HG02981 (cell line): Measurements from ENCODE around the gene IRS2.
"Not testable (repeated sequence)": the region's sequence is repeated elsewhere in the genome, so short reads cannot be mapped to it uniquely, and the experiment has no call there.

Experiments used
- ATAC-seq: cut with Tn5 transposase; IDR thresholded peaks from one replicate; pipeline ENCODE4 v1.9.1; 2021; ENCODE audit warnings: mild to moderate bottlenecking, moderate library complexity; ENCODE audit not compliant: unreplicated experiment

The IRS2 gene

GRCh38 chr13:109786457-109787134, at the start of gene IRS2:
Gene IRS2, minus strand, starts transcription at chr13:109786583. Its CDS starts 530 bp downstream, at chr13:109786053.
- peak; percentile 94 for ATAC-seq

DNA sequence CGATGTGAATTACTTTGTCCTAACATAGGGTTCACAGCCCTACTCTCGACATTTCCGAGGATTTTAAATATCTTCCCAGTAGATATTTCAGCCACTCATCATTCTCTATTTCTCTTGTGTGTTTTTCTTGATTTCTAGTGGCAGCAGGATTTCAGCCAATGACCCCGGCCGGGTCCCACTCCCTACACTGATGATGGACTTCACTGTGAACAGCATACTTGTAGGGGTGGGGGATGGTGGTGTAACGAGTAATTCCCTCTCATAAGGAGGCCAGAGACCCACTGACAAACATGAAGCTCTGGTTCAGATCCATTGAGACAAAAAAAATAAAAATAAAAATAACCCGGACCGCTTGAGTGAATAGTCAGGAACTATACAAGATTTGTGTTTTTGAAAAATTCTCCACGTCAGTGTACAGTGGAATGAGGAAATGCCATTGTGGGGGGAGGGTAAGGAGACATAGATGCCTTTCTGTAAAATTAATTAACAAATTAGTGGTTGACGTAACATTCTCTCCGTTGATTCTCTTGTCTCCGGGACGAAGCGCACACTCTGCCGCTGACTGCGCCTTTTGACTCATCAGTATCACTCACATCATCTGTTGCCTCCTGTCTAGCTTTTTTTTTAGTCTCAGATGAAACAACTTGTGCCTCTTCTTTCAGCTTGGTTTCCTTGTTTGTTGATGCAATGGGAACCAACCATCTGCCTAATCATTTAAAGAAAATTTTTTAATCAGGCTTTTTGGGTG, 48.8 kb upstream of the IRS2 start:
- ATAC-seq, result no peak

GRCh38 chr13:109833940-109834339, 47.6 kb upstream of the IRS2 start:
- no peak for ATAC-seq

GRCh38 chr13:109833071-109833470, 46.7 kb upstream of the IRS2 start:
- no peak for ATAC-seq

GRCh38 chr13:109828591-109829316, 42.4 kb upstream of the IRS2 start:
- not testable (repeated sequence) for ATAC-seq

DNA sequence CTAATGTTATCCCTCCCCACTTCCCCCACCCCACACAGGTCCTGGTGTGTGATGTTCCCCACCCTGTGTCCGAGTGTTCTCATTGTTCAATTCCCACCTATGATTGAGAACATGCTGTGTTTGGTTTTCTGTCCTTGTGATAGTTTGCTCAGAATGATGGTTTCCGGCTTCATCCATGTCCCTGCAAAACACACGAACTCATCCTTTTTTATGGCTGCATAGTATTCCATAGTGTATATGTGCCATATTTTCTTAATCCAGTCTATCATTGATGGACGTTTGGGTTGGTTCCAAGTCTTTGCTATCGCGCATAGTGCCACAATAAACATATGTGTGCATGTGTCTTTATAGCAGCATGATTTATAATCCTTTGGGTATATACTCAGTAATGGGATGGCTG, 36.8 kb upstream of the IRS2 start:
- ATAC-seq, result not testable (repeated sequence)

DNA sequence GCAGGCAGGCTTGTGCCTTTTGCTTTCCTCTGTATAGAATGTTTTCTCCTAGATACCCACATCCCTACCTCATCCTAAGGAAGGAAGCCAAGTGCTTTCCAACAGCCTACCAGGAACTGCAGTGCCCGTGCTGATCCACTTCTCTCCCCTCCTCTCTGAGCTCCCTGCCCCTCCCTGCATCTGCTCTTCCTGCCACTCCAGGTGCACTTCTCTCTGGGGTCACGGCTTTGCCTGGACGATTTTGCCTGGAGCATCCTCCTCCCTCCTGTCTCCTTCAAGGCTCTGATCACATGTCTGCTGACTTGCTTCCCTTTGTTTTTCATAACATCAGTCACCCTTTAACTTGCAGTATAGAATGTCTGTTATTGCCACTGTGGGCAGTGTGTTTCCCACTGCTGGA, 34.7 kb upstream of the IRS2 start:
- no peak for ATAC-seq

DNA sequence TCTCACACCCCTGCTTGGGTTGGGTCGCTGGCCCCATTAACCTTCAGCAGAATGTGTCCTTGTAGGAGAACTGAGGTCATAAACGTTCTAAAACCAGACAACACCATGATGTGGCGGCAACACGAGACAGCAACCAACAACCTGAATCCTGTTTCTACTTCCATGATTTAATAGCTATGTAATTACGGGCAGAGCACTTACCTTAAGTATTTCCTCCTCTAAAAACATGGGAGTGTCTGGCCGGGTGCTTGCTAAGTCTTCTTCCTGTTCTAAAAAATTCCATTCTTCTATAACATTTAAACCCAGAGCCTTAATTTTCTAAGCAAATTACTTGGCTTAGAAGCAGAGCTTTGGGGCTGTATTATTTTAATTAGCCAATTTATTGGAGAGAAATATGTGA, 33.5 kb upstream of the IRS2 start:
- no peak for ATAC-seq

DNA sequence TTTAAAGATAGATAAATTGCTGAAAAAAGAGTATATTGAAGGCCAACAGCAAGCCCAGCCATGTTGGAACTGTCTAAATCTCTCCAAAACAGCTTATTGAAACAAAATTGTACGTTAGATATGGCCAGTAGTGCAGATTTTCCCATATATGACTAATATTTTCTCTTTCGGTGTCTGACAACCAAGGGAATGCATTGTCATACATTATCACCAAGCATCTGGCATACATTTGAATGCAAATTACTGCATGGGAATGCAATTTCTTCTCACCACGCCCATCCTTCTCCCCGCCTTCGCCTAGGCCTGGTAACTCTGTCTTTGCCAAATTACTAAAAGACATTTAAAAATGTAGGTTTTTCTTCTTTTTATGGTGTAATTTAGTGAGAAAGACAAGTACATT, 32.5 kb upstream of the IRS2 start:
- no peak for ATAC-seq

DNA sequence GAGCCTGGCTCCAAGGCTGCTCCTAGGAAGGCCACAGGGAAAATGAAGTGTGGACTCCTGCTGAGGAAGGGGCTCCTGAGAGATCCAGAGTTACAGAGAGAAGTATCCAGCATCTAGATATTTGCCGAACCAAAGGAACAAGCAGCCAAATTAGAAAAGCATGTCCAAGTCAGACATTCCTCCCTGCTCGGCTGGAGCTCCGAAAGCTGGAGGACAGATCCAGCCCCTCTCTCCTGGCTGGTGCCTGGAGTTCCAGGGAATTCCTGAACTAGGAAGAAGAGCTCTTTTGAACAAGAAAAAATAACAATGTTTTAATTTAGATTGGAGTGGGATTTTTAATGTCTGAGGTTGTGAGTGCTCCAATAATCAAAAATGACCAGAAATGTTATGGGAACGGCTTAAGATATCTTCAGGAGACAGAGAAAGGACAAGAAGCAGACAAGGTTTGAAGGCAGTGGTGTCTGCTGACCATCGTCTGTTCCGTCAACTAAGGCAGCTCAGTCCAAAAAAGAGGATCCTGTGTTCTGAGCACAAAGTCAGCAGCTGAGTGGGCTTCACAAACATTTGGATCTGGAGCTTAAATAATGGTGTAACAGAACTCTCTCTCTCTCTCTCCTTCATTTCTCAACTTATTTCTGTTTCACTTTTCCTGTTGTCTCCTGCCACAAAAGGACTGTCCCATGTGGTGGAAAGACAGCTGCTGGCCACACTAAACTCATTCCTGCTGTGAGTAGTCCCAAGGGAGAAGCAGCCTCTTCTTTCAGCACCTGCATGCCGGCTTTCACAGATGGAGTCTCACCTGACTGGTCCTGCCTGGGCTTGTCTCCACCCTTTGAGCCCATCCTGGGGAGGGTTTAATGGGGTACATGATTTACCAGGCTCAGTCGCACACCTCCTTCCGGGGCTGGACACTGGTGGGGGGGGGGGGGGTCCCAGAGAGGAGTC, 31.5 kb upstream of the IRS2 start:
- no peak for ATAC-seq

GRCh38 chr13:109816808-109817203, 30.4 kb upstream of the IRS2 start:
- no peak for ATAC-seq

DNA sequence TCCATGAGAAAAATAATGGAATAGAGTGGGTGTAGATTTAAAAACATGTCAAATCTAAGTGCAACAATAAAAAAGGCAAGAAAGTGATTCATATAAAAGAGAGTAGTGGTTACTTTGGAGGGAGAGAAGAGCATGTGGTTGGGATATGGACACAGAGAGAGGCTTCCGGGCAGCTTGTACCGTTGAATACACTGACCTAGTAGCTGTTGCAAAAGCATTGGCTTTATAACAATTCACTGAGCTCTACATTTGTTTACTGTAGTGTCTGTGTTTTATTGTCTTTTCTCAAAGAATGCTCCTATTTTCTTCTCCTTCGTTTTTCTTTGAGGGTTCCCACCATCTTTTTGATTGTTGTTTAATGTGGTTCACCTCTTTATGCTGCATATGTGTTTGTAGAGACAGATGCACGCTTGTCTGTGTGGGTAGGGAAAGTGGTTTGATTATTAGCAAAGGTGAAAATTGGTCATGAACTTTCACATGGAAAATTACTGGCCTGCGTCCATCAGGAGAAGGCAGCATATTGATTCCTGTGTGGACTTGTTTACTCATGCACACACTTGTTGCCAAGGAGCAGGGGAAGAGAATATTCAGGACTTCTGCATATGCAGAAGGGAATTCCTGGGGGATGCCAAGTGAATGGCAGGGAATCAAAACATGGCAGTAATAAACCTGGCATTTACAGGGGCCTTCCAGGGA, 29.9 kb upstream of the IRS2 start:
- ATAC-seq, result no peak

DNA sequence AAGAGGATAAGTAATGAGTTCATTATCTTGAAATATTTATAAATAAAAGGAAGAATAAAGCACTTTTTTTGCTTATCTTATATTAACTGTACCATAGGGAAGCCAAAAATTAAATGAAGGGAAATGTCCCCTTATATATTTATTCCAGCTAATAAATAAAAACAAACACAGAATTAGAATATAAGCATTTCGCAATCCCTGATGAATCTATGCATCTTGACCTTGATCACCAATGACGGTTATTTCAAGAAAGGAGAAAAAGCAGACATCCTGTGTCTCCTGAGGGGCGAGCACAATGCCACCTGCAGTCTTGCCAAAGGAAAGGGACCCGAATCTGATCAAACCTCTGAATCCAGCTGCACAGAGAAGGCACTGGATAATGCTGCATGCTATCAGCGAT, 29.3 kb upstream of the IRS2 start:
- ATAC-seq, result no peak

DNA sequence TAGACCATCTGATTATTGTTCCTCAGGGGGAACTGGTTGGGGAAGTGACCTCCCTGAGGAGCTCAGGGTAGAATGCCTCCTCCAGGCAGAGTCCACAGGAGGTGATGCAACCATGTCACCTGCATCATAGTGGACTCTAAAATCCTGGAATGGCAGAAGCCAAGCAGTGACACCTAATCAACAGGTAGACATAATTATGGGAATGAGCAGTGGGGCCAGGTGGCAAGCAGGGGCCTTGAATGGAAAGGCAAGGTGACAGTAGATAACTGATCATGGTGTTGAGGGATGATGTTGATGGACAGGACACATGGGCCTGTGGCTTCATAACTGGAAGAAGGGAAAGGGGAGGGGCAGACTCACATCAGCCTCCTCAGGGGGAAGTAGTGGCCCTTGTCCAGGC, 27.3 kb upstream of the IRS2 start:
- ATAC-seq, result no peak

DNA sequence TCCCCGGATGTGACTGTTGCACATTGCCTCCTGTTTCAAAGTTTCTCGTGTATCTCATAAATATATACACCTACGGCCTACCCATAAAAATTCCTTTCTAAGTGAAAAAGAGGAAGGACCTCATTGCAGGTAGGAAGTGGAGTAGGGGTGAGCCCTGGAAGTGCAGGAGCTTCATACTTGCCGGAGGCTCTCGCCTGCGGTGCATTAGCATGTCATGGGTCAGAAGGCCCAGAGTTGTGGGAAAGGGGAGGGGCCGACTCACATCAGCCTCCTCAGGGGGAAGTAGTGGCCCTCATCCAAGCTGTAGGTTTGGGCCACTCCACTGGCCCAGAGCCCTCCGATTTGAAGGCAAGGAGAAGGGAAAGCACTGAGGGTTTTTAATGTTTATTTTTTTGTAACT, 26.0 kb upstream of the IRS2 start:
- ATAC-seq, result no peak

DNA sequence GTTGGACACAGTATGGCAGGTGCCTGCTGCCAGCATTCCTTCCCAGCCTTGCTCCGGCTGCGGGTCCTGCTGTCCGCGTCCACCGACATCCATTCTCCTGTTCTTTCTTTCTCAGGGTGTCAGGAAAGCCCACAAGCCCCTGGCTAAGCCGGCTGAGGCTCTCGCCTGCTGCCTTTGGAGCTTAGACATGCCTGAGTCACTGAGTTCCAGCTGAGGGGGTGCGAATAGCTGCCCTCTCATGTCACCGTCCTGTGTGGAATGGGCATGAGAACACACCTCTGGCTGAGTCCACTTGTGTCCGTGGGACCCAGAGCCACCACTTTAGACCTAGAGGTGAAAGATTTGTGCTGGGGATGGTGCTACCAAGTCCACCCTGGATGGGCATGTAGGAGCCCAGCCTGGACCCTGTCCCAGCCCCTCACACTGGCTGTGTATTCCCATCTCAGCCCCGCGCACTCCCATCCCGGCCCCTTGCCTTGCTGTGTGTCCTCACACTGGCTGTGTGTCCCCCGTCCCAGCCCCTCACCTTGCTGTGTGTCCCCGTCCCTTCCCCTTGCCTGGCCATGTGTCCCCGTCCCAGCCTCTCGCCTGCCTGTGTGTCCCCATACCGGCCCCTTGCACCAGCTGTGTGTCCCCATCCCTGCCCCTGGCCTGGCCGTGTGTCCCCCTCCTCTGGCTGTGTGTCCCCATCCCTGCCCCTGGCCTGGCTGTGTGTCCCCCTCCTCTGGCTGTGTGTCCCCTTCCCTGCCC, 24.6 kb upstream of the IRS2 start:
- no peak for ATAC-seq

DNA sequence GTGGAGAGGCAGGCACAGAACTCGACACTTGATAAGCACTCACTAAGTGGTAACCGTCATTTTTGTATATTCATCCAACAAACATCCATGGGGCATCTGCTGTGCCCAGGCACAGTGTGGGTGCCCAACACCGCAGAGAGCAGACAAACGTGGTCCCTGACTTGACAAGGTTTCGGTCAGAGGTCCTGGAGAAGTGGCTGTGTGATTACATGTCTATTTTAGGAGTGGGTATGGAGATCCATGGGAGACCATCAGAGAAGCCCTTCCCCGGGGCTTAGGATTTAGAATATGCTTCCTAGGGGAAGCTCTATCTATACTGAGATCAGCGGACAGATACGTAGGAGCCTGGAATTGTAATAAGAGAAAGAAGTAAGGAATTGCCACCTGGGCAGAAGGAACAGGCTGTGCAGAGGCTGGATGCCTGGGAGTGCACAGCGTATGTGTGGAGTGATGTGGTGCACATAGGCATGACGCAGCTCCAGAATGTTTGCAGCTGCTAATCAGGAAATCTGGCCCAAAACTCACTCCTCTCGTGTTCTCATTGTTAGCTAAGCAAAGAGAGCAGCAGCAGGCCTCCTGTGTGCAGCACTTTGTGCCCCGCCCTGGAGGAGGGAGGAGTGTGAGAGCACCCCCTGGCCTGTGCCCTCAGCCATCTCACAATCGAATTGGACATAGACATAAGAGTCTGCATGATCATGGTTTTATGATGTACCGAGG, 23.0 kb upstream of the IRS2 start:
- no peak for ATAC-seq

- ATAC-seq, result no peak
Measured at GRCh38 chr13:109807345-109807744, 21.0 kb upstream of the IRS2 start.

- ATAC-seq, result no peak
Measured at GRCh38 chr13:109804654-109805053, 18.3 kb upstream of the IRS2 start.
